ENCODE data around the gene BHLHE40. TPM values are rescaled to one million over a fixed set of nuclear protein-coding genes. Genes with fewer than 3 reads are reported as not detected.

Gene BHLHE40
- total and polyA plus RNA-seq, 9 donors = 28.6 to 264 (median 75.3) TPM

- TF ChIP-seq EP300 (IDR thresholded peaks at IDR 0.05) = no peak
- TF ChIP-seq POLR2A (IDR thresholded peaks at IDR 0.05) = no peak
- no peaks in the 10 kb centered on the region for H3K27me3 ChIP-seq
- no peak overlapping the region for H3K4me3 ChIP-seq
- H3K4me1 ChIP-seq (ENCODE audit: insufficient read depth) = no peaks in the 10 kb centered on the region
- WGBS, 3 donors = 90 to 98% (median 97%) methylated on average over 1 of the region's 1 CpG
- no peak overlapping the region for H3K27ac ChIP-seq
- intact Hi-C loops (cut with DNase I) = no loop called here
- no peaks in the 10 kb centered on the region for H3K36me3 ChIP-seq
- H3K9me3 ChIP-seq = no peaks in the 10 kb centered on the region
- no peak for DNase-seq
These were observed 35.7 kb upstream of the BHLHE40 start for GRCh38 chr3:4943549-4943948.

- intact Hi-C loops (cut with DNase I) = no loop called here
- WGBS, 3 donors = 93 to 96% (median 95%) methylated on average over 10 of the region's 10 CpGs
- DNase-seq = no peak
These were observed 33.9 kb upstream of the BHLHE40 start for GRCh38 chr3:4945324-4945723.

GRCh38 chr3:4947028-4947427, 32.2 kb upstream of the BHLHE40 start:
- no peak overlapping the region for H3K27ac ChIP-seq
- no peaks in the 10 kb centered on the region for H3K9me3 ChIP-seq
- H3K27me3 ChIP-seq = no peaks in the 10 kb centered on the region
- no peak for DNase-seq
- WGBS, 3 donors = 93 to 99% (median 98%) methylated on average over 5 of the region's 5 CpGs
- no peaks in the 10 kb centered on the region for H3K36me3 ChIP-seq
- H3K4me3 ChIP-seq = no peak overlapping the region
- intact Hi-C loops (cut with DNase I) = no loop called here
- H3K4me1 ChIP-seq (ENCODE audit: insufficient read depth) = peaks cover 7% of the 10 kb centered on the region
- TF ChIP-seq CTCF (IDR thresholded peaks at IDR 0.05) (no peak), POLR2A (IDR thresholded peaks at IDR 0.05) (no peak), EP300 (IDR thresholded peaks at IDR 0.05) (no peak)

More at GRCh38 chr3:4945324-4945723, 33.9 kb upstream of the BHLHE40 start:
- TF ChIP-seq EP300 (IDR thresholded peaks at IDR 0.05) = no peak
- TF ChIP-seq CTCF (IDR thresholded peaks at IDR 0.05) = no peak
- TF ChIP-seq POLR2A (IDR thresholded peaks at IDR 0.05) = no peak
- H3K4me3 ChIP-seq = no peak overlapping the region
- H3K27me3 ChIP-seq = no peaks in the 10 kb centered on the region
- H3K9me3 ChIP-seq = no peaks in the 10 kb centered on the region
- H3K36me3 ChIP-seq = no peaks in the 10 kb centered on the region
- no peak overlapping the region for H3K27ac ChIP-seq
- peaks cover 4% of the 10 kb centered on the region for H3K4me1 ChIP-seq (ENCODE audit: insufficient read depth)

GRCh38 chr3:4948395-4948794, 30.8 kb upstream of the BHLHE40 start:
- peaks cover 7% of the 10 kb centered on the region for H3K4me1 ChIP-seq (ENCODE audit: insufficient read depth)
- TF ChIP-seq POLR2A (IDR thresholded peaks at IDR 0.05) (no peak), CTCF (IDR thresholded peaks at IDR 0.05) (no peak), EP300 (IDR thresholded peaks at IDR 0.05) (no peak)
- DNase-seq = no peak
- no peak overlapping the region for H3K27ac ChIP-seq
- no peaks in the 10 kb centered on the region for H3K27me3 ChIP-seq
- H3K9me3 ChIP-seq = no peaks in the 10 kb centered on the region
- no peak overlapping the region for H3K4me3 ChIP-seq
- intact Hi-C loops (cut with DNase I) = no loop called here
- no peaks in the 10 kb centered on the region for H3K36me3 ChIP-seq
- 62 to 76% (median 69%) methylated on average over 4 of the region's 4 CpGs for WGBS, 3 donors

GRCh38 chr3:4949004-4949403, 30.2 kb upstream of the BHLHE40 start:
- no peaks in the 10 kb centered on the region for H3K9me3 ChIP-seq
- TF ChIP-seq CTCF (IDR thresholded peaks at IDR 0.05) (no peak), EP300 (IDR thresholded peaks at IDR 0.05) (no peak), POLR2A (IDR thresholded peaks at IDR 0.05) (no peak)
- no peak overlapping the region for H3K27ac ChIP-seq
- intact Hi-C loops (cut with DNase I) = no loop called here
- 65 to 71% (median 67%) methylated on average over 2 of the region's 2 CpGs for WGBS, 3 donors
- H3K4me3 ChIP-seq = no peak overlapping the region
- no peak for DNase-seq
- peaks cover 7% of the 10 kb centered on the region for H3K4me1 ChIP-seq (ENCODE audit: insufficient read depth)
- no peaks in the 10 kb centered on the region for H3K27me3 ChIP-seq
- H3K36me3 ChIP-seq = no peaks in the 10 kb centered on the region
